Panc1 (cell line): ENCODE measurements around the gene LRMDA. TPM values are rescaled to one million over a fixed set of nuclear protein-coding genes. Genes with fewer than 3 reads are reported as not detected.

Source experiments
- ATAC-seq: fragments of 200-7000 bp; cut with Tn5 transposase; 2 replicates; pipeline ENCODE4 v1.9.1; 2020; ENCODE audit warnings: mild to moderate bottlenecking, moderate library complexity
- BruUV-seq: library from RNA; stranded (reverse); fragments of 400-500 nt; replicated peaks from 2 replicates; lab custom pipeline; 2021; lab: Mats Ljungman, UMichigan
- CTCF ChIA-PET: fragments of 300-600 bp; sonication (Branson Sonifier 250); formaldehyde crosslinking; loops from one replicate; lab custom pipeline; 2022; ENCODE audit warnings: antibody characterized with exemption; lab: Charles Lee
- POLR2A ChIA-PET: fragments of 300-600 bp; sonication (Branson Sonifier 250); formaldehyde crosslinking; loops from one replicate; lab custom pipeline; 2022; ENCODE audit warnings: antibody characterized with exemption; lab: Charles Lee
- DNase-seq: peaks from one replicate; pipeline ENCODE4 v3.0.0-alpha.2; 2010; ENCODE audit warnings: low read depth, low spot score
- H3K27ac ChIP-seq: 2 replicates; pipeline ENCODE4 v1.5.1; 2011; ENCODE audit warnings: mild to moderate bottlenecking, low read length, inconsistent platforms
- H3K27me3 ChIP-seq: fragments of 200-500 bp; sonication (Bioruptor generic); 2 replicates; pipeline ENCODE4 v1.6.0; 2014; ENCODE audit warnings: low read length, inconsistent platforms; ENCODE audit not compliant: control insufficient read depth, insufficient read depth
- H3K36me3 ChIP-seq: fragments of 200-500 bp; sonication (Bioruptor generic); 2 replicates; pipeline ENCODE4 v1.5.1; 2014; ENCODE audit warnings: inconsistent platforms, mild to moderate bottlenecking, low read length, moderate library complexity; ENCODE audit not compliant: control insufficient read depth, insufficient read depth
- H3K4me1 ChIP-seq: 2 replicates; pipeline ENCODE4 v1.5.1; 2011; ENCODE audit warnings: inconsistent platforms, mild to moderate bottlenecking, low read length, moderate library complexity; ENCODE audit not compliant: control insufficient read depth, insufficient read depth
- H3K4me3 ChIP-seq, 2 experiments: 2 replicates each; pipeline ENCODE4 v1.5.1; 2011 to 2012; ENCODE audit warnings: low read depth in 2 of 2, low read length in 2 of 2, mild to moderate bottlenecking in 2 of 2, inconsistent platforms in 1 of 2, moderate library complexity in 1 of 2
- H3K9me3 ChIP-seq: fragments of 200-500 bp; sonication (Bioruptor generic); 2 replicates; pipeline ENCODE4 v1.5.1; 2014; ENCODE audit warnings: low read depth, mild to moderate bottlenecking, inconsistent platforms, low read length, moderate library complexity; ENCODE audit not compliant: control insufficient read depth, insufficient read depth
- POLR2AphosphoS5 ChIP-seq: IDR thresholded peaks from 2 replicates; pipeline ENCODE4 v1.6.1; 2012; ENCODE audit warnings: mild to moderate bottlenecking, low read depth, low read length, moderate library complexity
- SIN3A ChIP-seq: IDR thresholded peaks from 2 replicates; pipeline ENCODE4 v1.6.1; 2012; ENCODE audit warnings: low read depth, mild to moderate bottlenecking, low read length, moderate library complexity, borderline replicate concordance; ENCODE audit not compliant: insufficient read depth
- TCF7L2 ChIP-seq: IDR thresholded peaks from 2 replicates; pipeline ENCODE4 v1.6.1; 2011; ENCODE audit warnings: mild to moderate bottlenecking, low read depth, low read length, inconsistent platforms
- in situ Hi-C: cut with HindIII; loops from 2 replicates; pipeline ENCODE4 v1.10.0; 2016; ENCODE audit warnings: low sequenced_read_pairs, low pct_unique_long_range_greater_than_20kb
- intact Hi-C: fragments of 100-400 bp; cut with micrococcal nuclease; formaldehyde crosslinking; loops from one replicate; pipeline ENCODE4 v1.10.0; 2022; ENCODE audit not compliant: unreplicated experiment
- total RNA-seq: library from RNA; stranded (reverse); gene quantifications from one replicate; pipeline ENCODE4 v1.2.1, GENCODE V29; 2021; ENCODE audit not compliant: unreplicated experiment
- TF ChIP-seq, protein P1 (sequence below): fragments of 450-650 bp; IDR thresholded peaks from 2 replicates; pipeline ENCODE4 v1.5.1; 2017; ENCODE audit warnings: mild to moderate bottlenecking
- TF ChIP-seq, protein P2 (sequence below), 2 experiments: IDR thresholded peaks; 2 replicates each; pipeline ENCODE4 v1.6.1; 2011 to 2012; ENCODE audit warnings: low read depth in 2 of 2, control low read depth in 1 of 2, low read length in 1 of 2, mild to moderate bottlenecking in 1 of 2, moderate library complexity in 1 of 2; ENCODE audit not compliant: insufficient read depth in 1 of 2

The LRMDA gene
- total RNA-seq, 1 experiment from 2014 or later, result 1.2 TPM

DNA sequence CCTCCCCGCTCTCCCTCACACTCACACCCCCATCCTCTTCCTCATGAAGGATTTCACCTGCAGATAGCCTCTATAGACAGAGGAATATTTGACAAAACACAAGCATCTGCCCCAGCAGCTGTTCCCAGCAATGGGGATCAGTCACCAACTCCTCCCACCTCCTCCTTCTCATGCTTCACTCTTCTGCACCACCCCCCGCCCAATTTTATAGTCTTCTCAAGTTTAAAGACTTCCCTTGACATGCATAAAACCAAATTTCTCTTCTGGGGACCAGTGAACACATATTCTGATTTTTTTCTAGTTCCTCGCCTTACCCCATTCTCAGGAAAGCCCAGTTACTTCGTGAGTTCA lies 654.4 kb downstream of the LRMDA start:
- ChIA-PET POLR2A (no interaction called here), CTCF (no interaction called here)
- in situ Hi-C loops, result no loop called here
- Histone ChIP-seq H3K27ac (no peak overlapping the region), H3K4me1 (no peaks in the 10 kb centered on the region), H3K9me3 (no peaks in the 10 kb centered on the region), H3K4me3 (no peak overlapping the region), H3K27me3 (0 out of 2 replicates have a peak, but pooled peaks cover 3% of the 10 kb centered on the region), H3K36me3 (no peaks in the 10 kb centered on the region)
- no peak for DNase-seq
- TF ChIP-seq SIN3A (no peak), TCF7L2 (no peak), POLR2AphosphoS5 (no peak)
- TF ChIP-seq, protein P1, sequence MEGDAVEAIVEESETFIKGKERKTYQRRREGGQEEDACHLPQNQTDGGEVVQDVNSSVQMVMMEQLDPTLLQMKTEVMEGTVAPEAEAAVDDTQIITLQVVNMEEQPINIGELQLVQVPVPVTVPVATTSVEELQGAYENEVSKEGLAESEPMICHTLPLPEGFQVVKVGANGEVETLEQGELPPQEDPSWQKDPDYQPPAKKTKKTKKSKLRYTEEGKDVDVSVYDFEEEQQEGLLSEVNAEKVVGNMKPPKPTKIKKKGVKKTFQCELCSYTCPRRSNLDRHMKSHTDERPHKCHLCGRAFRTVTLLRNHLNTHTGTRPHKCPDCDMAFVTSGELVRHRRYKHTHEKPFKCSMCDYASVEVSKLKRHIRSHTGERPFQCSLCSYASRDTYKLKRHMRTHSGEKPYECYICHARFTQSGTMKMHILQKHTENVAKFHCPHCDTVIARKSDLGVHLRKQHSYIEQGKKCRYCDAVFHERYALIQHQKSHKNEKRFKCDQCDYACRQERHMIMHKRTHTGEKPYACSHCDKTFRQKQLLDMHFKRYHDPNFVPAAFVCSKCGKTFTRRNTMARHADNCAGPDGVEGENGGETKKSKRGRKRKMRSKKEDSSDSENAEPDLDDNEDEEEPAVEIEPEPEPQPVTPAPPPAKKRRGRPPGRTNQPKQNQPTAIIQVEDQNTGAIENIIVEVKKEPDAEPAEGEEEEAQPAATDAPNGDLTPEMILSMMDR, result no peak
- TF ChIP-seq, protein P2, sequence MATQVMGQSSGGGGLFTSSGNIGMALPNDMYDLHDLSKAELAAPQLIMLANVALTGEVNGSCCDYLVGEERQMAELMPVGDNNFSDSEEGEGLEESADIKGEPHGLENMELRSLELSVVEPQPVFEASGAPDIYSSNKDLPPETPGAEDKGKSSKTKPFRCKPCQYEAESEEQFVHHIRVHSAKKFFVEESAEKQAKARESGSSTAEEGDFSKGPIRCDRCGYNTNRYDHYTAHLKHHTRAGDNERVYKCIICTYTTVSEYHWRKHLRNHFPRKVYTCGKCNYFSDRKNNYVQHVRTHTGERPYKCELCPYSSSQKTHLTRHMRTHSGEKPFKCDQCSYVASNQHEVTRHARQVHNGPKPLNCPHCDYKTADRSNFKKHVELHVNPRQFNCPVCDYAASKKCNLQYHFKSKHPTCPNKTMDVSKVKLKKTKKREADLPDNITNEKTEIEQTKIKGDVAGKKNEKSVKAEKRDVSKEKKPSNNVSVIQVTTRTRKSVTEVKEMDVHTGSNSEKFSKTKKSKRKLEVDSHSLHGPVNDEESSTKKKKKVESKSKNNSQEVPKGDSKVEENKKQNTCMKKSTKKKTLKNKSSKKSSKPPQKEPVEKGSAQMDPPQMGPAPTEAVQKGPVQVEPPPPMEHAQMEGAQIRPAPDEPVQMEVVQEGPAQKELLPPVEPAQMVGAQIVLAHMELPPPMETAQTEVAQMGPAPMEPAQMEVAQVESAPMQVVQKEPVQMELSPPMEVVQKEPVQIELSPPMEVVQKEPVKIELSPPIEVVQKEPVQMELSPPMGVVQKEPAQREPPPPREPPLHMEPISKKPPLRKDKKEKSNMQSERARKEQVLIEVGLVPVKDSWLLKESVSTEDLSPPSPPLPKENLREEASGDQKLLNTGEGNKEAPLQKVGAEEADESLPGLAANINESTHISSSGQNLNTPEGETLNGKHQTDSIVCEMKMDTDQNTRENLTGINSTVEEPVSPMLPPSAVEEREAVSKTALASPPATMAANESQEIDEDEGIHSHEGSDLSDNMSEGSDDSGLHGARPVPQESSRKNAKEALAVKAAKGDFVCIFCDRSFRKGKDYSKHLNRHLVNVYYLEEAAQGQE (IDR thresholded peaks at IDR 0.05; ENCODE audit: insufficient read depth in 1 of 2, low read depth in 2 of 2, low read length in 1 of 2), result no peak
- intact Hi-C loops, result no loop called here
- no peak for ATAC-seq
- no TSS peak for BruUV-seq

GRCh38 chr10:76086170-76086760 lies 654.8 kb downstream of the LRMDA start:
- Histone ChIP-seq H3K36me3 (no peaks in the 10 kb centered on the region), H3K27me3 (0 out of 2 replicates have a peak, but pooled peaks cover 3% of the 10 kb centered on the region), H3K9me3 (no peaks in the 10 kb centered on the region), H3K4me3 (no peak overlapping the region), H3K4me1 (no peaks in the 10 kb centered on the region), H3K27ac (no peak overlapping the region)
- CTCF ChIA-PET, result no interaction called here
- POLR2A ChIA-PET, result no interaction called here
- BruUV-seq, result no TSS peak
- intact Hi-C loops, result no loop called here
- DNase-seq (no peak), ATAC-seq (no peak)
- TF ChIP-seq, protein P2 (IDR thresholded peaks at IDR 0.05; ENCODE audit: insufficient read depth in 1 of 2, low read depth in 2 of 2, low read length in 1 of 2), result no peak
- TF ChIP-seq, protein P1, result no peak
- TF ChIP-seq SIN3A, result no peak
- no peak for TF ChIP-seq TCF7L2
- TF ChIP-seq POLR2AphosphoS5, result no peak
- in situ Hi-C loops, result no loop called here
